ENCODE measurements around the gene TTLL8. TPM values are rescaled to one million over a fixed set of nuclear protein-coding genes. Genes with fewer than 3 reads are reported as not detected.

TTLL8 gene
- total and polyA plus RNA-seq, 2 experiments from 2014 or later = not detected

- H3K4me2 ChIP-seq = no peak overlapping the region
- no peaks in the 10 kb centered on the region for H4K20me1 ChIP-seq (ENCODE audit: insufficient read depth, poor library complexity, severe bottlenecking)
- no peak for DNase-seq (ENCODE audit: low spot score)
- H3K9me2 ChIP-seq (replicated peaks; ENCODE audit: insufficient read depth) = no peaks in the 10 kb centered on the region
- peaks cover 4% of the 10 kb centered on the region for H3K4me1 ChIP-seq (ENCODE audit: insufficient read depth)
- TF ChIP-seq EZH2 (IDR thresholded peaks at IDR 0.05; ENCODE audit: borderline replicate concordance) = no peak
- no peak for TF ChIP-seq CTCF (IDR thresholded peaks at IDR 0.05; ENCODE audit: poor library complexity)
- no peak for TF ChIP-seq EZH2phosphoT487 (IDR thresholded peaks at IDR 0.05; ENCODE audit: low read depth, severe bottlenecking, unreplicated experiment)
- 89% methylated on average over 42 of the region's 43 CpGs for WGBS (ENCODE audit: low lambda C conversion rate, missing lambda C conversion rate)
- no peak overlapping the region for H3K27ac ChIP-seq
- H3K79me2 ChIP-seq = no peaks in the 10 kb centered on the region
- no peak overlapping the region for H2AFZ ChIP-seq
- no peaks in the 10 kb centered on the region for H3K27me3 ChIP-seq
- no peak overlapping the region for H3K4me3 ChIP-seq
- no peaks in the 10 kb centered on the region for H3K36me3 ChIP-seq (replicated peaks; ENCODE audit: insufficient read depth, low read depth)
- peaks cover 7% of the 10 kb centered on the region for H3K9me3 ChIP-seq (ENCODE audit: low read depth)
Observed at GRCh38 chr22:50034126-50035081, 23.7 kb downstream of the TTLL8 start.

DNA sequence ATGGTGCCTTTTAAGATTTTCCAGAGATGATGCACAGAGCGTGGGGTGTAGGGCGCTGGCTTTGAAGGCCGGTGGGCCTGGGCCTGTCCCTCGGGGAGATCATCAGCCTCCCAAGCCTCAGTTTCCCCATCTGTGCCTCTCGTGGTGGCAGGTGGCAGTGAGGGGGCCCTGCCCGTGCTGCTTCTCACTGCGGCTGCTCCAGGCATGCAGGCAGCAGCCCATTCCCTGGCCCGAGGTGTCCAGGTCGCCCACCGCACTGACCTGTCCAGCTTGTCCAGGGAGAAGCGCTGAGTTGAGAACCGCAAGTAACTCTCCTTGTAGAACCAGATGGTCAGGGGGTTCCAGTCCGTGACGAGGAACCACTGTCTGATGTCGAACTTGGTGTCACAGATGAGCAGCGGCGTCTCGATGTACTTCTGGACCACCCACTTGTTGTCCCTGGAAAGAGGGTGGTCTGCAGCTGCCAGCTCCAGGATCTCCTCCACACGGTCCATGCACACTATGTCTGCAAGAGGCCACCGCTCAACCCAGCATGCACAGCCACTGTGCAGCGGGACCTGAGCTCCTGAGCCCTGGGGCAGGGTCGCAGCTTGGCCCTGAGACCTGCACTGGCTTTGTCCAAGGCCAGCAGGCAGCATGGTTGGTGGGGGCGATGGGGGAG, 25.0 kb downstream of the TTLL8 start:
- Histone ChIP-seq H3K79me2 (no peaks in the 10 kb centered on the region), H3K9me2 (replicated peaks; ENCODE audit: insufficient read depth) (no peaks in the 10 kb centered on the region), H3K27me3 (no peaks in the 10 kb centered on the region), H3K9me3 (ENCODE audit: low read depth) (no peaks in the 10 kb centered on the region), H3K4me3 (no peak overlapping the region), H3K27ac (no peak overlapping the region), H3K4me2 (no peak overlapping the region), H4K20me1 (ENCODE audit: insufficient read depth, poor library complexity, severe bottlenecking) (no peaks in the 10 kb centered on the region), H2AFZ (no peak overlapping the region), H3K4me1 (ENCODE audit: insufficient read depth) (peaks cover 4% of the 10 kb centered on the region), H3K36me3 (replicated peaks; ENCODE audit: insufficient read depth, low read depth) (no peaks in the 10 kb centered on the region)
- no peak for TF ChIP-seq EZH2 (IDR thresholded peaks at IDR 0.05; ENCODE audit: borderline replicate concordance)
- no peak for TF ChIP-seq EZH2phosphoT487 (IDR thresholded peaks at IDR 0.05; ENCODE audit: low read depth, severe bottlenecking, unreplicated experiment)
- no peak for TF ChIP-seq CTCF (IDR thresholded peaks at IDR 0.05; ENCODE audit: poor library complexity)
- 88% methylated on average over 23 of the region's 23 CpGs for WGBS (ENCODE audit: low lambda C conversion rate, missing lambda C conversion rate)
- DNase-seq (ENCODE audit: low spot score) = no peak

DNA sequence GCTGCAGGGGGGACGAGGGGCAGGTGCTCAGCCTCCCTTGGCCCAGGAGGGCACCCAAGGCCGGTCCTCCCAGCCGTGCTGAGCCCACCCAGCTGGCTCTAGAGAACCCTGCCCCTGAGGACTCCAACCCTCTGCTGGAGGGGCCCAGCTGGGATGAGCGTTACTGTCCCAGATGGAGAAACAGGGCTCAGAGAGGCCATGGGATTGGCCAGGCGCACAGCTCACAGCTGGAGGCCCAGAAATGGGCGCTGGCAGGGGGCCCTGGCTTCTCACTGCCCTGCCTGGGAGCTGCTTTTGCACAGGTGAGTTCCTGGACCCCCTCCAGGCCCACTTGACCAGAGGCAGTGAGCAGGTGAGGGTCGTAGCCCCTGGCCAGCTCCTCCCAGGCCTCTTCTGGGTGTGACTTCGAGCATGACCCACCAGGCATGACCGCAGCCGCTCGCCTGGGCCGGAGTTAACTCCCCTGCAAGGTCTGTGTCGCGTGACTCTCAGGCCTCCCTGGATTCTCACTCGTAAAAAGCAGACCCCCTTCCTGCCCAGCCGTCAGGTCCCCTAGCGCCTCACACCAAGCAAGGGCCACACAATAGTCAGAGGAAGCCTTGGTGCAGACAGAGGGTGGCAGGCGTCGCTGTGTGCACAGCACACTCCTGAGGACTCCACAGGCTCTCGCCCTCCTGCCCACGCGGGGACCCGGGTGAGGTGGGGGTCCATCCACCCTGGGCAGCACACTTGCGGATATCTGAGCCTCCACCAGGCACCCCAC, 25.8 kb downstream of the TTLL8 start:
- no peak for TF ChIP-seq EZH2phosphoT487 (IDR thresholded peaks at IDR 0.05; ENCODE audit: low read depth, severe bottlenecking, unreplicated experiment)
- TF ChIP-seq EZH2 (IDR thresholded peaks at IDR 0.05; ENCODE audit: borderline replicate concordance) = no peak
- no peak for TF ChIP-seq CTCF (IDR thresholded peaks at IDR 0.05; ENCODE audit: poor library complexity)
- H3K4me1 ChIP-seq (ENCODE audit: insufficient read depth) = peaks cover 4% of the 10 kb centered on the region
- H2AFZ ChIP-seq = no peak overlapping the region
- H3K9me2 ChIP-seq (replicated peaks; ENCODE audit: insufficient read depth) = no peaks in the 10 kb centered on the region
- H3K4me2 ChIP-seq = no peak overlapping the region
- no peak overlapping the region for H3K27ac ChIP-seq
- no peaks in the 10 kb centered on the region for H3K27me3 ChIP-seq
- WGBS (ENCODE audit: low lambda C conversion rate, missing lambda C conversion rate) = 87% methylated on average over 23 of the region's 24 CpGs
- no peak for DNase-seq (ENCODE audit: low spot score)
- H3K36me3 ChIP-seq (replicated peaks; ENCODE audit: insufficient read depth, low read depth) = no peaks in the 10 kb centered on the region
- H3K79me2 ChIP-seq = no peaks in the 10 kb centered on the region
- no peaks in the 10 kb centered on the region for H3K9me3 ChIP-seq (ENCODE audit: low read depth)
- H4K20me1 ChIP-seq (ENCODE audit: insufficient read depth, poor library complexity, severe bottlenecking) = no peaks in the 10 kb centered on the region
- no peak overlapping the region for H3K4me3 ChIP-seq
